Peyer's patch (tissue), 4 donors: ENCODE measurements around the gene GRIN3B.

Experiments
- POLR2A ChIP-seq, 2 donors: fragments of 450-650 bp; IDR thresholded peaks; one replicate each; pipeline ENCODE4 v1.5.1; 2017; ENCODE audit warnings: antibody characterized with exemption in 2 of 2, mild to moderate bottlenecking in 2 of 2, moderate library complexity in 2 of 2
- TF ChIP-seq, protein P1 (sequence below), 6 experiments: fragments of 450-650 bp in 4 of 6; fragments of 200-600 bp in 2 of 6; sonication (generic) in 1 of 6; IDR thresholded peaks; one replicate each; pipeline ENCODE4 v1.5.1; 2017 to 2019; ENCODE audit warnings: antibody characterized with exemption in 6 of 6, mild to moderate bottlenecking in 3 of 6, moderate library complexity in 1 of 6

DNA sequence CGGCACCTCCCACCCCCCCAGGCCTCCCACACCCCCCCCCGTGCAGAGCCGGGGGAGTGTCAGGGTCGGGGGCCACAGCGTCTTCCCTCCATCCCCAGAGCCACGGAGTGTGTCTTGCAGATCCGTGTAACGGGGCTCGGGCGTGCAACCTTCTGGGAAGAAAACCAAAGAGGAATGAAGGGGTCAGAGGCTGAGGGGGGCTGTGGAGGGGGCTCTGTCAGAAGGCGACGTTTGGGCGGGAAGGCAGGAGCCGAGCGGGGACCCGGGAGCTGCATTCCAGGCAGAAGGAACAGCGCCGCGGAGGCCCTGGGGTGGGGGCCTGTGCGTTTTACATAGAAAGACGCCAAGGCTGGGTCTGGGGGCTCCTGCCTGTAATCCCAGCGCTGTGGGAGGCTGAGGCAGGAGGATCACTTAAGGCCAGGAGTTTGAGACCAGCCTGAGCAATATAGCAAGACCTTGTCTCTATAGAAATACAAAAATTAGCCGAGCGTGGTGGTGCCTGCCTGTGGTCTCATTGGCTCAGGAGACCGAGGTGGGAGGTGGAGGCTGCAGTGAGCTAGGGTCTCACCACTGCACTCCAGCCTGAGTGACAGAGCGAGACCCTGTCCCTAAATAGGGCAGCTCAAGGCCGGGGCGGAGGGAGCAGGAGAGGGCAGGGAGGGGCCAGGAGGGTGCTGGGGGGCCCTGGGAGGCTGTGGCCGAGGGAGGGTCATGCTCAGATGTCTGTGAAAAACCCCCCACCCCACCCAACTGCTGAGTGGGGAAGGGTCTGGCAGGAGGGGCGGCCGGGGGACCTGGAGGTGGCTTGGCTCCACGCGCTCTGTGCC lies 46.6 kb upstream of the GRIN3B start:
- TF ChIP-seq, protein P1, sequence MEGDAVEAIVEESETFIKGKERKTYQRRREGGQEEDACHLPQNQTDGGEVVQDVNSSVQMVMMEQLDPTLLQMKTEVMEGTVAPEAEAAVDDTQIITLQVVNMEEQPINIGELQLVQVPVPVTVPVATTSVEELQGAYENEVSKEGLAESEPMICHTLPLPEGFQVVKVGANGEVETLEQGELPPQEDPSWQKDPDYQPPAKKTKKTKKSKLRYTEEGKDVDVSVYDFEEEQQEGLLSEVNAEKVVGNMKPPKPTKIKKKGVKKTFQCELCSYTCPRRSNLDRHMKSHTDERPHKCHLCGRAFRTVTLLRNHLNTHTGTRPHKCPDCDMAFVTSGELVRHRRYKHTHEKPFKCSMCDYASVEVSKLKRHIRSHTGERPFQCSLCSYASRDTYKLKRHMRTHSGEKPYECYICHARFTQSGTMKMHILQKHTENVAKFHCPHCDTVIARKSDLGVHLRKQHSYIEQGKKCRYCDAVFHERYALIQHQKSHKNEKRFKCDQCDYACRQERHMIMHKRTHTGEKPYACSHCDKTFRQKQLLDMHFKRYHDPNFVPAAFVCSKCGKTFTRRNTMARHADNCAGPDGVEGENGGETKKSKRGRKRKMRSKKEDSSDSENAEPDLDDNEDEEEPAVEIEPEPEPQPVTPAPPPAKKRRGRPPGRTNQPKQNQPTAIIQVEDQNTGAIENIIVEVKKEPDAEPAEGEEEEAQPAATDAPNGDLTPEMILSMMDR (IDR thresholded peaks at IDR 0.05) = no peak
- TF ChIP-seq POLR2A (IDR thresholded peaks at IDR 0.05) = no peak
